CD8-positive, alpha-beta memory T cell (primary cell): ENCODE data around the gene RBFA. TPM values are rescaled to one million over a fixed set of nuclear protein-coding genes. Genes with fewer than 3 reads are reported as not detected.

ENCODE experiments used
- CTCF ChIA-PET: fragments of 350-600 bp; sonication (Branson Sonifier 250); formaldehyde crosslinking; loops from one replicate; lab custom pipeline; 2021; ENCODE audit warnings: antibody characterized with exemption; lab: Charles Lee
- POLR2A ChIA-PET: fragments of 350-600 bp; sonication (Branson Sonifier 250); formaldehyde crosslinking; loops from one replicate; lab custom pipeline; 2021; ENCODE audit warnings: antibody characterized with exemption; lab: Charles Lee
- DNase-seq, 5 donors: peaks; one replicate each; pipeline versions ENCODE4 v3.0.0 to v3.0.0-alpha.2; 2020 to 2022; ENCODE audit warnings: mixed read lengths in 1 of 5
- H3K27ac ChIP-seq: one replicate; pipeline ENCODE4 v1.7.0; 2013; ENCODE audit warnings: low read depth, mild to moderate bottlenecking, low read length, moderate library complexity
- H3K27me3 ChIP-seq: 2 replicates; pipeline ENCODE4 v1.7.0; 2013; ENCODE audit warnings: low read length, mild to moderate bottlenecking; ENCODE audit not compliant: insufficient read depth, poor library complexity, severe bottlenecking
- H3K36me3 ChIP-seq: 2 replicates; pipeline ENCODE4 v1.7.0; 2013; ENCODE audit warnings: mild to moderate bottlenecking, low read length, moderate library complexity; ENCODE audit not compliant: insufficient read depth
- H3K4me1 ChIP-seq: 2 replicates; pipeline ENCODE4 v1.7.0; 2013; ENCODE audit warnings: mild to moderate bottlenecking, low read length, moderate library complexity; ENCODE audit not compliant: insufficient read depth
- H3K4me3 ChIP-seq: 2 replicates; pipeline ENCODE4 v1.7.0; 2013; ENCODE audit warnings: mild to moderate bottlenecking, low read length
- H3K9me3 ChIP-seq: 2 replicates; pipeline ENCODE4 v1.7.0; 2013; ENCODE audit warnings: mild to moderate bottlenecking, low read length
- H3K27ac Mint-ChIP-seq, 8 donors: one replicate each; pipeline ENCODE4 v1.8.0; 2020 to 2021; ENCODE audit warnings: mixed read lengths in 8 of 8, mild to moderate bottlenecking in 6 of 8, inconsistent platforms in 3 of 8, moderate library complexity in 3 of 8
- H3K27me3 Mint-ChIP-seq, 2 donors: one replicate each; pipeline ENCODE4 v1.8.0; 2020 to 2021; ENCODE audit warnings: mixed read lengths in 2 of 2, mild to moderate bottlenecking in 1 of 2, moderate library complexity in 1 of 2
- H3K36me3 Mint-ChIP-seq, 3 donors: one replicate each; pipeline ENCODE4 v1.8.0; 2020 to 2021; ENCODE audit warnings: mixed read lengths in 3 of 3, inconsistent platforms in 1 of 3, mild to moderate bottlenecking in 1 of 3
- H3K4me1 Mint-ChIP-seq, 3 donors: one replicate each; pipeline ENCODE4 v1.8.0; 2020 to 2021; ENCODE audit warnings: mixed read lengths in 3 of 3, inconsistent platforms in 1 of 3, mild to moderate bottlenecking in 1 of 3
- H3K4me3 Mint-ChIP-seq, 7 donors: one replicate each; pipeline ENCODE4 v1.8.0; 2020 to 2021; ENCODE audit warnings: mixed read lengths in 7 of 7, mild to moderate bottlenecking in 6 of 7, moderate library complexity in 4 of 7, inconsistent platforms in 2 of 7
- H3K9me3 Mint-ChIP-seq, 5 donors: one replicate each; pipeline ENCODE4 v1.8.0; 2020 to 2022; ENCODE audit warnings: mixed read lengths in 5 of 5, mild to moderate bottlenecking in 3 of 5, moderate library complexity in 2 of 5, inconsistent platforms in 1 of 5
- polyA plus RNA-seq: library from polyadenylated mRNA; unstranded; fragments of 300-500 nt; fragmentation: Illumina TruSeq; gene quantifications from one replicate; pipeline ENCODE4 v1.2.3, GENCODE V29; 2021
- total RNA-seq, 2 experiments: library from RNA; stranded (reverse); gene quantifications; one replicate each; pipeline ENCODE4 v1.2.3, GENCODE V29; 2021

RBFA gene, protein sequence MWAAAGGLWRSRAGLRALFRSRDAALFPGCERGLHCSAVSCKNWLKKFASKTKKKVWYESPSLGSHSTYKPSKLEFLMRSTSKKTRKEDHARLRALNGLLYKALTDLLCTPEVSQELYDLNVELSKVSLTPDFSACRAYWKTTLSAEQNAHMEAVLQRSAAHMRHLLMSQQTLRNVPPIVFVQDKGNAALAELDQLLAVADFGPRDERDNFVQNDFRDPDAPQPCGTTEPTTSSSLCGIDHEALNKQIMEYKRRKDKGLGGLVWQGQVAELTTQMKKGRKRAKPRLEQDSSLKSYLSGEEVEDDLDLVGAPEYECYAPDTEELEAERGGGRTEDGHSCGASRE
- total RNA-seq = 10 to 100 TPM; 39.7 to 40.6 TPM
- 10.0 TPM for polyA plus RNA-seq

DNA sequence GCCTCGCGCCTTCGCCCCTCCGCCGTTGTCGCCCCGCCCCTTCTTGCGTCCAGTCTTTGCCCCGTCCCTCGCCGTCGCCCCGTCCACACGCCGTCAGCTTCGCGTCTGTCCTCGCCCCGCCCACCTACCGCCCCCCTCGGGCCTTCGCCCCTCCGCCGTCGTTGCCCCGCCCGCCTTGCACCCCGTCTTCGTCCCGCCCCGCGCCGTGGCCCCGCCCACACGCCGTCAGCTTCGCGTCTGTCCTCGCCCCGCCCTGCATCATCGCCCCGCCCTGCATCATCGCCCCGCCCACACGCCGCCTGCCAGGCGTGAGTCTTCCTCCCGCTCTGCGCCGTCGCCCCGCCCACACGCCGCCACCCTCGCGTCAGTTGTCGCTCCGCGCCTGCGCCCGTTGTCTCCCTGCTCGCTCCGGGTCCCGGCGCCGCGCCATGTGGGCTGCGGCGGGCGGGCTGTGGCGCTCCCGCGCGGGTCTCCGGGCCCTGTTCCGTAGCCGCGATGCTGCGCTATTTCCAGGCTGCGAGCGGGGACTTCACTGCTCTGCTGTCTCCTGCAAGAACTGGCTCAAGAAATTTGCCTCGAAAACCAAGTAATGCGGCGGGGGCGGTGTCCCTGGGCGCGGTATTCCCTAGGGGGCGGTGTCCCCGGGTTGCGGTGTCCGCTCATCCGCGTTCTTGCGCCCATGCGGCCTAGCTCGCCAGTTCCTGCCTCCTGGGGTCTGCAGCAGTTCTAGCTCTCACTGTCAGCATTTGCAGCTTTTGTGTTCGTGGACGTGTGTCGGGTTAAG, at the start of gene RBFA:
Gene RBFA, plus strand, starts transcription at position 367 of the 784 bp plus-strand sequence. Its CDS starts 62 bp downstream, at position 429.
- Histone ChIP-seq H3K27ac (peak within 1 kb of the TSS; percentile 92), H3K9me3 (no peaks in the 10 kb centered on the region), H3K4me3 (peak within 1 kb of the TSS; percentile 91), H3K4me1 (peaks cover 21% of the 10 kb centered on the region), H3K27me3 (no peaks in the 10 kb centered on the region), H3K36me3 (no peaks in the 10 kb centered on the region)
- peaks cover 26 to 30% (median 29%) of the 10 kb centered on the region in 3 donors for H3K4me1 Mint-ChIP-seq
- peak within 1 kb of the TSS; percentile 81 to 95 (median 90) for H3K4me3 Mint-ChIP-seq
- H3K27ac Mint-ChIP-seq = peak within 1 kb of the TSS; percentile 87 to 97 (median 94)
- H3K27me3 Mint-ChIP-seq = no peaks in the 10 kb centered on the region
- ChIA-PET POLR2A (interaction anchor here (0.5 to 1.9 kb wide), 8 partner anchors 45 to 355 kb away, joined by 3 to 9 read pairs (median 6); partner anchors contain the start of genes ADNP2, HSBP1L1 and SLC66A2), CTCF (interaction anchor here (1.1 to 1.6 kb wide), 3 partner anchors 47 to 84 kb away, joined by 3 read pairs; partner anchors contain the start of gene TXNL4A)
- peaks cover 0 to 7% (median 3%) of the 10 kb centered on the region in 5 donors for H3K9me3 Mint-ChIP-seq
- DNase-seq = peak; percentile 96 to 100 (median 100)
- peaks cover 3 to 28% (median 17%) of the 10 kb centered on the region in 3 donors for H3K36me3 Mint-ChIP-seq

DNA sequence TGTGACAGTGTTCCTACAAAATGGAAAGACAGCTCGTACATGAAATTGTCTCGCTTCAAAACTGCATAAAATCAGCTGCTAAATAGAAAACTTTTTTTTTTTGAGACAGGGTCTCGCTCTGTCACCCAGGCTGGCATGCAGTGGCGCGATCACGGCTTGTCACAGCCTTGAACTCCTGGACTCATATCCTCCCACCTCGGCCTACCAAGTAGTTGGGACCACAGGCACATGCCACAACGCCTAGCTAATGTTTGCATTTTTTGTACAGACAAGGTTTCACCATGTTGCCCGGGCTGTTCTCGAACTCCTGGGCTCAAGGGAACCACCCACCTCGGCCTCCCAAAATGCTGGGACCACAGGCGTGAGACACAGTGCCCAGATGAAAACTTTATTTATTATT, 49.1 kb upstream of the RBFA start:
- Histone ChIP-seq H3K27ac (no peak overlapping the region), H3K4me1 (peaks cover 56% of the 10 kb centered on the region), H3K4me3 (no peak overlapping the region), H3K9me3 (no peaks in the 10 kb centered on the region), H3K36me3 (peaks cover 10% of the 10 kb centered on the region), H3K27me3 (no peaks in the 10 kb centered on the region)
- Mint-ChIP-seq H3K4me1 (peaks cover 64 to 79% (median 76%) of the 10 kb centered on the region in 3 donors), H3K27me3 (no peaks in the 10 kb centered on the region), H3K9me3 (no peaks in the 10 kb centered on the region), H3K36me3 (peaks cover 0 to 44% (median 2%) of the 10 kb centered on the region in 3 donors), H3K27ac (peak overlapping the region in 5 of 8 donors; percentile 18 to 54 (median 35)), H3K4me3 (peak overlapping the region in 3 of 7 donors; percentile 7 to 60 (median 15))
- CTCF ChIA-PET = interaction anchor here (0.8 to 3.7 kb wide), 4 partner anchors 11 to 47 kb away, joined by 3 to 13 read pairs (median 6); partner anchors contain the start of gene HSBP1L1
- POLR2A ChIA-PET = interaction anchor here (1.2 kb wide), 1 partner anchor 19 kb away, joined by 6 read pairs; no protein-coding TSS in a partner anchor
- no peak for DNase-seq

DNA sequence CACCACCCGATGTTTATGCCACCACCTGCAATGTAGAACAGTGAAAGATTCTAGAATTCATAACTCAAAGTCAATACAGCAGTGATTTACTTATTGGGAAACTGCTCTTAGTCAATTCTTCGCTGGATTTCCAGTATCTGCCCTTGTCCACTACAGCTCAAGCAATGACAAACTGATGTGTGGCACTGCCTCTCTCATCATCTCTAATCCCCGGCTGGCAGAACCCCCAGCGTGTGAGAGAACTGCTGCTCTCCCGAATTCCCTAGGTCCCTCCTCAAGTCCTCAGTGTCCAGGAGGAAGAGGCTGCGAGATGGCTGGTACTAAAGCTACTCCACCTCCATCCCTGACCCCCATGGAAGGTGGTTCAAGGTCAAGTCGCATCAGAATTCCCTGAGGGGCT, 47.5 kb upstream of the RBFA start:
- no peak overlapping the region for H3K27ac ChIP-seq
- peaks cover 56% of the 10 kb centered on the region for H3K4me1 ChIP-seq
- CTCF ChIA-PET = interaction anchor here (2.4 to 3.7 kb wide), 2 partner anchors 23 to 45 kb away, joined by 9 to 13 read pairs; partner anchors contain the start of gene HSBP1L1
- peak overlapping the region; percentile 88 for H3K4me3 ChIP-seq
- peaks cover 0 to 40% (median 2%) of the 10 kb centered on the region in 3 donors for H3K36me3 Mint-ChIP-seq
- H3K4me3 Mint-ChIP-seq = peak overlapping the region; percentile 88 to 98 (median 91)
- POLR2A ChIA-PET = interaction anchor here (1.4 kb wide), 1 partner anchor 47 kb away, joined by 9 read pairs; the partner anchor contains the start of gene RBFA
- peaks cover 56 to 66% (median 65%) of the 10 kb centered on the region in 3 donors for H3K4me1 Mint-ChIP-seq
- DNase-seq = no peak
- H3K36me3 ChIP-seq = peaks cover 10% of the 10 kb centered on the region
- H3K9me3 ChIP-seq = no peaks in the 10 kb centered on the region
- H3K27me3 Mint-ChIP-seq = peaks cover 0 to 2% of the 10 kb centered on the region in 2 donors
- peak overlapping the region; percentile 8 to 99 (median 85) for H3K27ac Mint-ChIP-seq
- no peaks in the 10 kb centered on the region for H3K9me3 Mint-ChIP-seq
- H3K27me3 ChIP-seq = no peaks in the 10 kb centered on the region

DNA sequence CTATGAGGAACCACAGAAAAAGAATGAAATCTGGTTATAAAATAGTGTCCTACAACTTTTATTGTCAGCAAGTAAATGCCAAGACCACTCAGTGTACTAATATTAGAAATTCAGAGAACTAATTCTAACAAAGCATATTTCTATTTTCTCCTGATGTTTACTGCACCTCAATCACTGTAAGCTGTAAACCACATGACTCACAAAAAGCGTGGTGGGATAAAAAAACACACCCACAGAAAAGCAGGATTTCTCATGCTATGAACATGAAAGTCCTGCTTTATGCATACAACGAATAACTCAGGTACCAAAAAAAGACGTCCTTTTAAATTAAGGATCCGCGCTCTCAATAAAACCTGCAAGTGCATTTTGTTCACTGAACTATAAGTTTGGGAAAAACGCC, 46.7 kb upstream of the RBFA start:
- peaks cover 0 to 2% of the 10 kb centered on the region in 2 donors for H3K27me3 Mint-ChIP-seq
- no peak for DNase-seq
- peak overlapping the region; percentile 88 to 98 (median 91) for H3K4me3 Mint-ChIP-seq
- ChIA-PET POLR2A (interaction anchor here (1.0 to 1.6 kb wide), 3 partner anchors 24 to 46 kb away, joined by 4 to 9 read pairs (median 6); partner anchors contain the start of genes RBFA and SLC66A2), CTCF (interaction anchor here (1.4 kb wide), 1 partner anchor 47 kb away, joined by 3 read pairs; the partner anchor contains the start of gene RBFA)
- peak overlapping the region; percentile 88 for H3K4me3 ChIP-seq
- H3K27me3 ChIP-seq = no peaks in the 10 kb centered on the region
- peaks cover 49% of the 10 kb centered on the region for H3K4me1 ChIP-seq
- H3K27ac ChIP-seq = peak overlapping the region; percentile 96
- H3K9me3 ChIP-seq = no peaks in the 10 kb centered on the region
- peak overlapping the region; percentile 77 to 99 (median 93) for H3K27ac Mint-ChIP-seq
- H3K36me3 ChIP-seq = peaks cover 10% of the 10 kb centered on the region
- peaks cover 47 to 57% (median 57%) of the 10 kb centered on the region in 3 donors for H3K4me1 Mint-ChIP-seq
- peaks cover 0 to 34% (median 2%) of the 10 kb centered on the region in 3 donors for H3K36me3 Mint-ChIP-seq
- no peaks in the 10 kb centered on the region for H3K9me3 Mint-ChIP-seq

DNA sequence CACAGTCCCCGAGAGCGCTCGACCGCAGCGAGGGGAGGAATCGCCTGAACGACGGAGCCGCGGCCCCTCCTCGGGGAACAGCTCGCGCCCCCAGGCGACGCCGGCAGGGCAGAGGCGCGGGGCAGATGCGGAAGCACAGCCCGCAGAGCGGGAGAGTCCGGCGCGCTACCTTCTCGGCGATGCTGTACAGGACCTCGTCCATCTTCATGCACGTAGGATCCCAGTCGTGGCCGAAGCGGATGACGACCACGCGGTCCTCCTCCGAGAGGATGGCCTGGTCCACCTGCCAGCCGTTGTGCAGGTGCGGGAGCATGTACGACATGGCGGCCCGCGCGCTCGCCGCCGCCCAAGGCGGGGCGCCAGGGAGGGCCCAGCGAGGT, 46.2 kb upstream of the RBFA start:
- POLR2A ChIA-PET = interaction anchor here (1.0 to 1.6 kb wide), 4 partner anchors 22 to 46 kb away, joined by 4 to 9 read pairs (median 6); partner anchors contain the start of genes RBFA and SLC66A2
- Histone ChIP-seq H3K4me1 (peaks cover 44% of the 10 kb centered on the region), H3K27ac (peak overlapping the region; percentile 96), H3K27me3 (no peaks in the 10 kb centered on the region), H3K4me3 (peak overlapping the region; percentile 88), H3K36me3 (peaks cover 10% of the 10 kb centered on the region), H3K9me3 (no peaks in the 10 kb centered on the region)
- DNase-seq = peak; percentile 52 to 78 (median 69)
- H3K4me1 Mint-ChIP-seq = peaks cover 46 to 54% (median 52%) of the 10 kb centered on the region in 3 donors
- H3K9me3 Mint-ChIP-seq = no peaks in the 10 kb centered on the region
- peaks cover 0 to 2% of the 10 kb centered on the region in 2 donors for H3K27me3 Mint-ChIP-seq
- CTCF ChIA-PET = interaction anchor here (1.4 kb wide), 1 partner anchor 47 kb away, joined by 3 read pairs; the partner anchor contains the start of gene RBFA
- H3K36me3 Mint-ChIP-seq = peaks cover 0 to 34% (median 2%) of the 10 kb centered on the region in 3 donors
- peak overlapping the region; percentile 88 to 98 (median 91) for H3K4me3 Mint-ChIP-seq
- H3K27ac Mint-ChIP-seq = peak overlapping the region; percentile 77 to 99 (median 93)

DNA sequence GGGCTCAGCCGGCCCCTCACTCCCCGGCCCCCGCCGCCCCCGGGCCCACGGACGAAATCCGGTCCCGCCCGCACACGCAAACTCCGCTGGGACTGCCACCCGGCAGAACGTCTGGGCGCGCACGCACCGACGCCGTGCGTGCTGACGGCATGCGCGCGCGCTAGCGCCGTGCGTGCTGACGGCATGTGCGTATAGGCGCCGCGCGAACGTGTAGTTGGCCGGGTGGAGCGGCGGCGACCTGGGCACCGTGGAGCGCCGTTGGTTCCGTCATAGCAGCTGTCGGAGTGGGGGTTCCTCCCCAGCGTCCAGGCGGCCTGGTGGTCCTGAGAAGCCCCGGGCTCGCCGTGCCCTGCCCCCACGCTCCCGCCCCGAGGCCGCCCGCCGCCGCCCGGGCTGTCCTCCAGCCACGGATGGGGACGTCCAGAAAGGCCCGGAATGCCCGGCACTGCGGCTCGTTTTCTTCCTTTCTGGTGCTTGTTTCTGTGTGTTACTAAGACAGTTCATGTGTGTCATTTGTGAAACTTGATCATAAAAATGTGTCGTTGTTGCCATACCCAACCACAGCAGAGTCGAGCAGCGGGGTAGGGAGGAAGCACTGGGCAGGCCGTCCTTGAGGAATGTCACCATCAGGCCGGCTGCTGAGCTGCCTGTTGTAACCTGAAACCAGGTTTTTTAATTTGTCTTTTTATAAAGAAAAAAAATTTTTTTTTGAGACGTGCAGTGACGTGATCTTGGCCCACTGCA, 45.6 kb upstream of the RBFA start, which contains the start of gene TXNL4A:
Gene TXNL4A, minus strand, starts transcription at position 113 of the 744 bp plus-strand sequence. CDS start 171 bp downstream, outside the sequence.
- Mint-ChIP-seq H3K9me3 (no peaks in the 10 kb centered on the region), H3K4me3 (peak within 1 kb of the TSS; percentile 91 to 98 (median 93)), H3K27ac (peak within 1 kb of the TSS; percentile 93 to 99 (median 98)), H3K27me3 (peaks cover 0 to 2% of the 10 kb centered on the region in 2 donors), H3K36me3 (peaks cover 0 to 31% (median 2%) of the 10 kb centered on the region in 3 donors), H3K4me1 (peaks cover 42 to 48% (median 47%) of the 10 kb centered on the region in 3 donors)
- peak; percentile 74 to 88 (median 85) for DNase-seq
- ChIA-PET CTCF (interaction anchor here (1.4 kb wide), 1 partner anchor 46 kb away, joined by 3 read pairs; the partner anchor contains the start of gene RBFA), POLR2A (interaction anchor here (0.9 to 1.6 kb wide), 4 partner anchors 22 to 45 kb away, joined by 4 to 6 read pairs (median 6); partner anchors contain the start of genes RBFA and SLC66A2)
- Histone ChIP-seq H3K4me3 (peak within 1 kb of the TSS; percentile 88), H3K4me1 (peaks cover 39% of the 10 kb centered on the region), H3K9me3 (no peaks in the 10 kb centered on the region), H3K27me3 (no peaks in the 10 kb centered on the region), H3K27ac (peak within 1 kb of the TSS; percentile 96), H3K36me3 (peaks cover 10% of the 10 kb centered on the region)
